ENCODE results near the gene LRP5.
"Not testable (repeated sequence)": the region's sequence is repeated elsewhere in the genome, so short reads cannot be mapped to it uniquely, and the experiment has no call there.

The LRP5 gene

DNA sequence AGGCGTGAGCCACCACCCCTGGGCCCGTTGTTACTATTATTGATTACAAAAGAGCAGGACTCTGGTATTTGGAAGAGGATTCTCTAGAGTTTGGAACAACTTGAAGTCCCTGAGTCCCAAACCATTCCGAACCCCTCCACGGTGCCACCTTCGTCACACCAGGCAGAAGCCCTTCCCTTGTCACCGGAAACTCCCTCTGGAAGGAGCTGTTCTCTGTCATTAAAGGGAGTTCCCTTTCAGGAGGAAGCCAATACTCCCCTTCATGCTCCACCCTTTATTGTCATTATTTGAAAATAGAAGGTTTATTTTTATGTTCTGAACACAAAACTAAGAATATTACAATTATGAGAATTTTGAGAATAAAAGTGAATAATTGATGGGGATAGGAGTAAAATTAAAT lies 35.5 kb upstream of the LRP5 start:
- DNase-seq = no peak

DNA sequence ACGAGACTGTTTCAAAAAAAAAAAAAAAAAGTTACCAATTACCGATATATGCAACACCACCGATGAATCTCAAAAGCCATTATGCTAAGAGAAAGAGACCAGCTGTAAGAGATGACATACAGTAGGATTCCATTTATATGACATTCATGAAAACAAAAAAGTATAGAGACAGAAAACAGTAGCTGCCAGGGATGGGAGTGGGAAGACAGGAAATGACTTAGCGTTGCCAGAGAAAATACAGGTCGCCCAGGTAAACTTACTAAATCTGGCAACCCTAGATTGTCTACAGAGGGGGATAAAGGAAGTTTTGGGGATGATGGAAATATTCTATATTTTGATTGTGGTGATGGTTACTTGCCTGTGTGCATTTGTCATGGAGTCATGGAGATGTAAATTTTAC lies 32.7 kb upstream of the LRP5 start:
- no peak for DNase-seq

DNA sequence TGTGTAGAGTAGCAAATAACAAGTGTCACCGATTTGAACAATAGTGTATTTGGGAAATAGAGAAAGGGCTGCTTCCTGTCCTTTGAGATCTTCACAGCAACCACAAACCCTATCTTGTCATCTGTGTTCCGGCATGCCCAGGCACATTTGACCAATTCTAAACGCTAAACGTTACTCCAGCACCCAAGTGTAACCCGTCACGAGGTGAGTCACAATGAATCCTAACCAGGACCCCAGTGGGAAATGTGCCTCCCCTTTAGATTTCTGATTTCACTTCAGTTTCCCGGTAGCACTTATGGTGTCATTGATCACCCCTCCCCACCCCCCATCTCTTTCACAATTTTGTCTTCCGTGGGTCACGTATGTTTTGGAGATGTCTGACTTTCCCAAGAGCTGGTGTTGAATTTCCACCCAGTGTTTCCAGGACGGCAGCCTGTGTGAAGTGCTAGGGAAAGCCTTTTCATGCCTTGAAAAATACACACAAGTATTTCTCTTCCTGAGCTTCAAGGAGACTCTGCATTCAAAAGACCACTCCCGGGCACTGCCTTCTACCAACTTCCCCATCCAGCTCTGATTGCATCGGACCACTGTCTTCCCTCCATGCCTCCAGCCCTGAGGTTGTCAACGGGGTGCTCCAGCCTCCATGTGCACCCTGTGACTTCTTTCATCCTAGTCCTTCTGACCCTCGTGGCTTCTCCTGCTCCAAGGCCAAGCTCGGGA lies 30.1 kb upstream of the LRP5 start:
- no peak for DNase-seq

DNA sequence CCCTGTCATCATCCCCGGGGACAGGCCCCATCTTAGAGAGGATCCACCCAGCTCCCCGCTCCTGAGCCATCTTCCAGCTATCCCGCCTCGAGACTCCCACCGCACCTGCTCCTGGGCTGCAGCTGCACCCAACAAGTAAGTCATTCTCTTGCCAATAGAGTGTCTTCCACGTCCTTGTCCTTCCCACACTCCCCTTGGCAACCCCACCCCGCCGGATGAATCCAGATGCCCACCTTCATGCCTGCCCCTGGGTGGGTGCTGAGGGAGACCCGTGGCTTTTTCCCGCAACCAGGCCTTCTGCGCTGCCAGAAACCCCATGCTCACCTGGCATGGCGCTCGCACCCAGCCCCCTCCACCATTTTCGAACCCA lies 29.5 kb upstream of the LRP5 start:
- no peak for DNase-seq

DNA sequence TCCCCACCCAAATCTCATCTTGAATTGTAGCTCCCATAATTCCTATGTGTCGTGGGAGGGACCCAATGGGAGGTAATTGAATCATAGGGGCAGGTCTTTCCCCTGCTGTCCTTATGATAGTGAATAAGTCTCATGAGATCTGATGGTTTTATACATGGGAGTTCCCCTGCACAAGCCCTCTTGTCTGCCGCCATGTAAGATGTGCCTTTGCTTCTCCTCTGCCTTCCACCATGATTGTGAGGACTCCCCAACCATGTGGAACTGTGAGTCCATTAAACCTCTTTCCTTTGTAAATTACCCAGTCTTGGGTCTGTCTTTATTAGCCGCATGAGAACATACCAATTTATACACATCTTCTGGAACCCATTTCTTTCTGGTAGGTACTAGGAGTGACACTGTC lies 27.8 kb upstream of the LRP5 start:
- DNase-seq = not testable (repeated sequence)

DNA sequence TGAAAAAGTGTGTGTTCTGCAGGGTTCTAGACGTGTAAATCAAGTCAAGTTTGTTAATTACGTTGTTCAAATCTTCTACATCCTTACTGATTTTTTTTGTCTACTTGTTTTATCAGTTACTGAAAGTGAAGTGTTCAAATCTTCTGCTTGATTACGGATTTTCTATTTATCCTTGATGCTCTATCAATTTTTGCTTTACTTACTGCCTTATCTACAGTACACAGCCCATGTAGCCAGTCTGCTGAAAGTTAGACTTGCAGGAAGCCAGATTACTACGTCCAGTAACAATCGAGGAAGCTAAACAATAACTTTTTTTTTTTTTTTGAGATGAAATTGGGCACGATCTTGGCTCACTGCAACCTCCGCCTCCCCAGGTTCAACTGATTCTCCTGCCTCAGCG lies 25.0 kb upstream of the LRP5 start:
- no peak for DNase-seq

DNA sequence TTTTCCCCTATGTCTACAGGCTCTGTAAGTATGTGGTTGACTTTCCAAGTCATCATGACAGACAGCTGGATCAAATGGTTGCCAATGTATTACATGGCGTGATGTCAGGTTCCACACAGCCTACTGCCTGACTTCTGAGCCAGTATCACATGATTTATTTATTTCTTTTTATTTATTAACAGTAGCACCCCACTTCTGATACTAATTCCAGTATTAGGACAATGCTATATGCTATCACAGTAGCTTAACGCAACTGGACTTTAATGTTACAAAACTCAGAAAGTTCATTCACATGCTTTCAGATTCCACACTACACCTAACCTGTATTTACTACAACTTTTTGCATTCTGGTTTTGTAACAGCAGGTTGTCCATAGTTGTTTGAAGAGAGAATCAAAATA lies 22.9 kb upstream of the LRP5 start:
- DNase-seq = no peak

DNA sequence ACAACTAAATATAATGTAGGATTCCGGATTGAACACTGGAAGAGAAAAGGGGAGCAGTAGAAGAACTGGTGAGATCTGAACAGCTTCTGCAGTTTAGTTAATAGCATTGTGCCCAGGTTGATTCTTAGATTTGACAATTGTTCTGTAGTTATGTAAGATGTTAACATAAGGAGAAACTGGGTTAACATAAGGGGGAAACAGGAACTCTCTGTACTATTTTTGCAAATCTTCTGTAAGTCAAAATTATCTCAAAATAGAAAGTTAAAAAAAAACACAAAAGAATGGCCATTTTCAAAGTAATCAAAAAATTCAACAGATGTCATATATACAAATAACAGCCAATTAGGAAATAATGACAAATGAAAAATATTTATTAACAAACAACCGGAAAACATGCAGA lies 18.7 kb upstream of the LRP5 start:
- DNase-seq = no peak

DNA sequence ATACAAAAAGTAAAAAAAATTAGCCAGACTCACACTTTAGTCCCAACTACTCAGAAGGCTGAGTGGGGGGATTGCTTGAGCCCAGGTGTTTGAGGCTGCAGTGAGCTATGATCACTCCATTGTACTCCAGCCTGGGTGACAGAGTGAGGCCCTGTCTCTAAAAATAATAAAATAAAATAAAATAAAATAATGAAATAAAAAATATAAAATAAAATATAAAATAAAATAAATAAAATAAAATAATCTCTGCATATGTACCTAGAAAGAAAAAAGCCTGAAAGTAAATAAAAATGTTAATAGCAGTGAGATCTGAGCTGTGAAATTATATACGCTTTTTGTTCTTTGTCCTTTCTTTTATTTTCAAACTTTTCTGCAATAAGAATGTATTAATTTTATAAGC lies 17.1 kb upstream of the LRP5 start:
- no peak for DNase-seq

DNA sequence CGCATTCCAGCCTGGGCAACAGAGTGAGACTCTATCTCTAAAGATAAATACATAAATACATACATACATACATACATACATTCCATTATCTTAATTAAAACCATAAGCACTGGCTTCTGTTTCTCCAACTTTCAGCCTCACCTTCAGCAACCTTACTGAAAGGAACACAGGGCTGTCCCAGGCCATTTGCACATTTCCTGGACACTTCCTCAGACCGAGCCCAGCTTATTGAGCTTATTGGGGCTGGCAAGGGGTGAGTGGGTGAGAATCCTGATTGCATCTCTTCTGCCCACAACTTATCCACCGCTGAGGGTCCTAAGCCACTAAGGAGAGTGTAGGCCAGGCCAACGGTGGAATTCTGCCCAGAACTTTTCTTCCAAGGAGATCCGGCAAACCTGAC lies 16.5 kb upstream of the LRP5 start:
- no peak for DNase-seq

DNA sequence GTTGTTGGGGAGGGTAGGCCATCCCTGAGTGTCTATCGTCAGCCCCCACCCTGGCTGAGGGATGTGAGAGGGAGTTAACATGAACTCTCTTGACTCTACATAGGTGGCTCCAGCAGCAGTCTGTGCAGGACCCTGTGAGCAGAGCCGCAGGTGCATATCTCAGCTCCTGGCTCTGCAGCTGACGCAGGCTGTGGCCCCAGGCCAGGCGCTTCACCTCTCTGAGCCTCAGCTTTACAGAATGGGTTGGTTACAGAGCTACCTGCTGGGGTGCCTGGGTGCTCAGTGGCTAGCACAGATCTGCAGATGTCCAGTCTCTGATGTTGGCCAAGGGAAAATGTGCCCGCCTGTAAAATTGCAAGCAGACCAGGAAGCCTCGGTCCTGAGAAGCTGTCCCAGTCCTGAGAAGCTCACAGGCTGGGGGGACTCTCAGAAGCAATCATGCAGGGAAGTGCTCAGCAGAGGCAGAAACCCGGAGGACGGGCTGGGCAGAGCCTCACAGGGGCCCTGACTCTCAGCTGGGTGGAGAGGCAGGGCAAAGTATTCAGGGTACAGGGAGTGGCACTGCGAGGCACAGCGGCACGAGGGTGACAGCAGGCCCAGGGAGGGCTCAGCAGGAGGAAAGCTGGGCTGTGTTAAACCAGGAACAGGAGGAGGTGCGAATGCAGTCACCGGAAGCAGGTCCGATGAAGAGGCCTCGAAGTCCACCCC lies 15.9 kb upstream of the LRP5 start:
- no peak for DNase-seq

DNA sequence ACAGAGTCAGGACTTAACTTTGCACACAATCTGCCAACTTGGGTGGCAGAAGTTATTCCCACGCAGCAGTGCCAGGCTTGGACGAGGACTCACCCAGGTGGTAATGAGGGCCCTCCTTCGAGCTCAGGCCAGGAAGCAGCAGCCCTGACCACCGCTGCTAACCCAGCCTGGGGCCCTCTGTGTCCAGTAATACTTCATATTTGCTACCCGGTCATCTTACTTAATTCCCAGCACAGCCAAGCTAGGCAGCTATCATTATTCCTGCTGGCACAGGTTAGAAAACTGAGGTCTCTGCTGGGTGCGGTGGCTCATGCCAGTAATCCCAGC lies 15.4 kb upstream of the LRP5 start:
- no peak for DNase-seq

DNA sequence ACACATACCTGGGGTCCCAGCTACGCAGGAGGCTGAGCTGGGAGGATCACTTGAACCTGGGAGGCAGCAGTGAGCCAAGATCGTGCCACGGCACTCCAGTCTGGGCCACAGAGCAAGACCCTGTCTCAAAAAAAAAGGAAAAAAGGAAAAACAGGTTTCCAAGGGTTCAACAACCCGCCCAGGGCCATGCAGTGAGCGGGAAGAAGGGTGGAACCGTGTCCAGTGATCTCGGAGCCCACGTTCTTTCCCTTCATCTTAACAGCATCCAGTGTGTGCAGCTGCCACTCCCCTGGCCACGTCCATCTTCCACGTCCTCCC lies 14.9 kb upstream of the LRP5 start:
- no peak for DNase-seq

DNA sequence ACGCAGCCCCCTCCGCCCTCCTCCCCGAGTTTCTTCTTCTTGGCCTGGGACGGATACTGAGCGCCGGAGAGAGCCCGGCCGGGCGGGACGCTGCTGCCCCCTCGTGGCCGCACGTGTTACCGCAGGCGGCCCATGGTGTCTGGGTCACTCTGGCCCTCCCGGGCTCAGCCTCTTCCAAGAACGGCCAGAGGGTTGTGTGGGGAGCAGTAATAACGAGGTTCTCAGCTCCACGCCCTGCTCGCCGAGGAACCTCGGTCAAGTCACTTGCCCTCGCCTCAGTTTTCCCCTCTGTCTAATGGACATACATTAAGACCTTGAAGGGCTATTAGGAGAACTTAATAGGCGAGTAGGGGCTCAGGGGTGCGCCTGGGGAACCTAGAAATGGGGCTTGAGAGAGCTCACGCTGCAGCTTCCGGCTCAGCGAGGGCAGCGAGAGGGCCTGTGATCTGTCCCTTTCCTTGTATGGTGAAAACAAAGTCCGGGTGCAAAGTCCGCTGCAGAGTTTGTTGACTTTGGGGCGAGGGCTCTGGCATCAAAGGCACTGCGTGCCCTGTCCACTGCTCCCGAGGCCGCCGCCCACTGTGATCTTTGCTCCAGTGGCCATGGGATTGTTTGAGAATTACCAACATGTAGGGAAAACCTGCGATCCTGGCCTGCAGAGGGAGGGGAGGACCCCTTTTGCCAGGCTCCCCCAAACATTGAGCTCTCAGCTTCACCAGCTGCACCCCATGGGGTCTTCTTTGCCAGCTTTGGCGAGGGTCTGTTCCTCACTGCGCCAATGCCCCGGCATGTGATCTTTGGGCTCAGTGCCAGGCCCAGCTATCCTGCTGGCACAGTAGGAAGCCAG lies 14.4 kb upstream of the LRP5 start:
- DNase-seq = peak; percentile 71

DNA sequence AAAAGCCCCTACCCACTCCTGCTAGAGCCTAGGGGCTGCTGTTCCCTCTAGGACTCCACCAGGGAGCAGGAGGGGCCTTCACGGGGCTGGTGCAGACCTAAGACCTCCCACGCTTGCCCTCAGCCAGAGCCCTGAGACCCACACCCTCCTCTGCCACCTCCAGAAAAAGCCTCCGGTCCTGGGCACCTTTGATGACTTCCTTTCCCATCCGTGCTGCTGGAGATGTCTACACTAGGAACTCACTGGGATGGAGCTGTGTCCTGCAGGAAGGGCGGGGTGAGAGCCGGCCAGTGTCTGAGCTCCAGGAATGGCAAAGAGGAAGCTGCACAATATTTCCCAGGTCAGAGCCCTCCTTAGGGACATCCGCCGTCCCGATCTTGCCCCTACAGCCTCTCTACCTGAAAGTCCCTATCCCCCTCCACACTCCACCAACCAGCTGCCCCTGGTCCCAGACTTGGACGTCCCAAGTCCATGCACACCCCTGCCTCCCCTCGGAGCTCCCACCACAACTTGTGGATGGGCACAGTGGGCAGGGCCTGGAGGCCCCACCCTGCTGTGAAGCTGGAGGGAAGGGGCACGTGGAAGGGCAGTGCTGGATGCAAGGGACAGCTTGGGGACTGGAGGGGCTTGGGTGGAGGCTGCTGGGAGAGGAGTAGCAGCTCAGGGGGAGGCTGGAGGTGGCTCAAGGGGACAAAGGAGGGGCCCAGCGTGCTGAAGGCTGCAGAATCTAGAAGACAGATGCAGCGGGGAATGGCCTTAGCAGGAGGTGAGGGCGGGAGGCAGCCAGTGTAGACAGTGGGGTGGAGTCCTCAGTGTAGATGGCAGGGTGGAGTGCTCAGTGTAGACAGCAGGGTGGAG lies 13.5 kb upstream of the LRP5 start:
- no peak for DNase-seq

DNA sequence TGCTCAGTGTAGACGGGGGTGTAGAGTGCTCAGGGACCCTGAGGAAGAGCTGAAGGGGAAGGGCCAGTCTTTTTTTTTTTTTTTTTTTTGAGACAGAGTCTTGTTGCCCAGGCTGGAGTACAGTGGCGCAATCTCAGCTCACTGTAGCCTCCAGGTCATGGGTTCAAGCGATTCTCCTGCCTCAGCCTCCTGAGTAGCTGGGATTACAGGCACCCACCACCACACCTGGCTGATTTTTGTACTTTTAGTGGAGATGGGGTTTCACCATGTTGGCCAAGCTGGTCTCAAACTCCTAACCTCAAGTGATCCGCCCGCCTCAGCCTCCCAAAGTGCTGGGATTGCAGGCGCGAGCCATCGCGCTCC lies 12.9 kb upstream of the LRP5 start:
- not testable (repeated sequence) for DNase-seq

DNA sequence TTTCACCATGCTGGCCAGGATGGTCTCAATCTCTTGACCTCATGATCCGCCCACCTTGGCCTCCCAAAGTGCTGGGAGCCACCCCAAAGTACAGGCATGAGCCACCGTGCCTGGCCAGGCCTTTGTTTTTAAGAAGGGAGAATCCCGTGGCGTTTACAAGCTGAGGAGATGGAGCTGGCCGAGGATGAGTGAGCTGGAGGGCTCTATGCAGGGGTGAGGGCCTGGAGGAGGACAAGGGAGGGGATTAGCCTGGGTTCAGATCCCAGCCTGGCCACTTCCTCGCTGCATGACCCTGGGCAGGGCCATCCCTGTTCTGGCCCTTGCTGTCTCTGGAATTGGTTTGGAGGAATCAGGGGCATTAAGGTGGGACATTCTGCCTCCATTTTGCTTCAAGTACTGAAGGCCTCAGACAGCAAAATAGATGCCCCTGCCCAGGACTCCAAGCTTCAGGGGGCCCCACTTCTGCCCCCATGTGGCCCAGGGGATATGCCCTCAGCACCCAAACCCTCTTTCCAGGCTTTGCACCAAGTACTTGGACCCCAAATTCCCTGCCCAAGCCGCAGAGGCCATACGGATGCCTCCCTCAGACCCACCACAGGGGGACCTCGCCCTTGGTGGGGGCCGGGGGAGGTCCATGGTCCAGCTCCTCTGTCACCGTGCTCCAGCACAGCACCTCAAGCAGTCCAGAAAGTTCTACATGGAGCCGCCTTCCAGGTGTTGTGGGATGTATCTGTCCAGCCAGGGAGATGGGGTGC lies 12.1 kb upstream of the LRP5 start:
- DNase-seq = no peak

DNA sequence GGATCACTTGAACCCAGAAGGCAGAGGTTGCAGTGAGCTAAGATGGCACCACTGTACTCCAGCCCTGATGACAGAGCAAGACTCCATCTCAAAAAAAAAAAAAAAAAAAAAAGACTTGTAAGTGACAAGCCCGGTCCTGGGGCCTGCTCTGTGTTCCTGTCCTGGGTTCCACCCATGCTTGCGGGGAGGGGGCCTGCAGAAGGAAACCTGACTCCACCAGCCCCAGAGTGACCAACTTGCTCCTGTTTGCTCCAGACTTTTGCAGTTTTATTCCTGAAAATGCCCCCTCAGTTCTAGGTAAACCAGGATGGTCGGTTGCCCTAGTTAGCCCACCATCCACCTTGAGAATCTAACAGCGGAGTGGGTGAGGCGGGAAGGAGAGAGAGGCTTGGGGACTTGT lies 10.1 kb upstream of the LRP5 start:
- DNase-seq = no peak

DNA sequence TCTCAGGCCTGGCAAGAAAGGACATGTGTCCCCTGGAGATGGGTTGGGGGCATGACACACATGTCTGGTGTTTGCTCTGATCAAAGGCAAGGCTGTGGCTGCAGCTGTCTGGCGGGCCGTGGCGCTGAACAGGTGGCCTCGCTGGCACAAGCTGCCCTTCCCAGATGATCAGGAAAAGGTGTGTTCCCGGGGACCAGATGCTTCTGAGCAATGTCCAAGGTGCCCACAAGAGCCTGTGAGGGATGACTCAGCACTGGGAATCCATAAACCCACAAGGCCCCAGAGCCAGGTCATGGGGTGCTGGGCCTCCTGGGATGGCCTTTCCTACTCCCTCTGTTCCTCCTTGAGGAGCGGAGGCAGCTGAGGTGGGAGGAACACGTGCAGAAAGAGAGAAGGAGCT lies 9.7 kb upstream of the LRP5 start:
- DNase-seq = no peak

DNA sequence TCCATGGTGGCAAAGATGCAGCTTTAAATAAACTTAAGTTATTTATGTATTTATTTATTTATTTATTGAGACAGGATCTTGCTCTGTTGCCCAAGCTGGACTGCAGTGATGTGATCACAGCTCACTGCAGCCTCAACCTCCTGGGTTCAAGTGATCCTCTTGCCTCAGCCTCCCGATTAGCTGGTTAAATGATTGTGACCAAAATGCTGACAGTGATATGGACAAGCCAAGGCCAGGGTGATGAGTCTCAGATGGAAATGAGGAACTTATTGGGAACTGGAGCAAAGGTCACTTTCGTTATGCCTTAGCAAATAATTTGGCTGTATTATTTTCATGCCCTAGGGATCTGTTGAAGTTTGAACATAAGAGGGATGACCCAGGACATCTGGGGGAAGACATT lies 9.3 kb upstream of the LRP5 start:
- no peak for DNase-seq

DNA sequence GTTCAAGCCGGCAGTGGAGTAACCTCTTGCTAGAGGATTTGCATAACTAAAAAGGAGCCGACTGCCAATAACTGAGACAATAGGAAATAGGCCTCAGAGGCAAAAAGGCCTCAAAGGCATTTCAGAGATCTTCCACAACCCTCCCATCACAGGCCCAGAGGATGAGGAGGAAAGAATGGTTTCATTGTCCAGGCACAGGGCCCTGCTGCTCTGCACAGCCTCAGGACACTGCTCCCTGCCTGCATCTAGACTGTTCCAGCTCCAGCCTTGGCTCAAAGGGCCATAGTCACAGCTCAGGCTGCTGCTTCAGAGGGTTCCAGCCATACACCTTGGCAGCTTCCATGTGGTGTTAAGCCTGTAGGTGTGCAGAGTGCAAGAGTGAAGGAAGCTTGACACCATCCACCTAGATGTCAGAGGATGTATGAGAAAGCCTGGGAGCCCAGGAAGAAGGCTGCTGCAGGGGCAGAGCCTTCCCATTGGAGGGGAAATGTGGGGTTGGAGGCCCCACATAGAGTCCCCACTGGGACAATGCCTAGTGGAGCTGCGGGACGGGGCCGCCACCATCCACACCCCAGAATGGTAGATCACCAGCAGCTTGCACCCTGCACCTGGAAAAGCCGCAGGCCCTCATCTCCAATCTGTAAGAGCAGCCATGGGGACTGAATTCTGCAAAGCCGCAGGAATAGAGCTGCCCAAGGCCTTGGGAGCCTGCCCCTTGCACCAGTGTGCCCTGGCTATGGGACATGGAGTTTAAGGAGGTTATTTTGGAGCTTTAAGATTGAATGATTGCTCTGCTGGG lies 8.2 kb upstream of the LRP5 start:
- no peak for DNase-seq

Data from right kidney (tissue), 1 donor.